COLO829 (cell line): ENCODE results near the gene ANKRD11.
A peak's percentile ranks its signal among the peaks of the same experiment; 100 is the strongest.
"Not testable (repeated sequence)": the region's sequence is repeated elsewhere in the genome, so short reads cannot be mapped to it uniquely, and the experiment has no call there.

Source experiments
- DNase-seq: peaks from one replicate; pipeline ENCODE4 v3.0.0; 2012; ENCODE audit warnings: low spot score

The ANKRD11 gene

DNA sequence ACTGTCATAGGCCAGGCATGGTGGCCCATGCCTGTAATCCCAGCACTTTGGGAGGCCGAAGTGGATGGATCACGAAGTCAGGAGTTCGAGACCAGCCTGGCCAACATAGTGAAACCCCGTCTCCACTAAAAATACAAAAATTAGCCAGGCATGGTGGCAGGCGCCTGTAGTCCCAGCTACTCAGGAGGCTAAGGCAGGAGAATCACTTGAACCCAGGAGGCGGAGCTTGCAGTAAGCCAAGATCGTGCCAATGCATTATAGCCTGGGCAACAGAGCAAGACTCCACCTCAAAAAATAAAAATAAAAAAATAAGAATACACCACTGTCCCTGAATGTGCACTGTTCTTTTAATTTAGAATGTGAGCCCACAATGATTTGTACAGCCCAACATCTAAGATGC, 61.8 kb downstream of the ANKRD11 start:
- DNase-seq = not testable (repeated sequence)

DNA sequence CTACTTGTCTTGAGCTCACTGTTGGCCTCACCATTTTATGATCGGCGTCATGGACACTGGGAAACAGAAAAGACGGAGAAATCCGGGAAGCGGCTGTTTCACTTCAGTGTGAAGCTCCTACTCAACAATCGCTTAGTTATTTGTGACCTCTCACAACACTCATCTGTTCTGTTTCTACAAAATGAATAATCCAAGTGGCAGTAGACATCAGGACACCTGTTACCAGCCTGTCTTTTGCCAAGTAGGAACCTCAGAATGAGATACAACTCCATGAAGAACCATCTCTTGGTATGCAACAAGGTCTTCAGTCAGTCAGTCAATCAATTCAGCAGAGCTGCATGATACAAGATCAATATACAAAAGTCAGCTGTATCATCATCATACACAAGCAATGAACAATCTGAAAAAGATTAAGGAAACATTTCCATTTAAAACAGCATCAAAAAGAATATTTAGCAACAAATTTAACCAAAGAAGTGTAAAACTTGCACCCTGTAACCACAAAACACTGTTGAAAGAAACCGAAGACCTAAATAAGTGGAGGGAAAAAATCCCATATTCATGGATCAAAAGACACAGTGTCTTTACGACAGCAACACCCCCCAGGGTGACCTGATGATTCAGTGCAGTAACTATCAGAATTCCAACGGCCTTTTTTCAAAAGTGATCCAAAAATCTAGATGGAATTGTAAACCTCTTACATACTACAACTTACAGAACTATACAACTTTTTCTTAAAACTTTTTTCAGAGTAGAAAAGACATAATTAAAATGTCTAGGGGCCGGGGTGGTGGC, 63.4 kb downstream of the ANKRD11 start:
- peak; percentile 41 for DNase-seq

DNA sequence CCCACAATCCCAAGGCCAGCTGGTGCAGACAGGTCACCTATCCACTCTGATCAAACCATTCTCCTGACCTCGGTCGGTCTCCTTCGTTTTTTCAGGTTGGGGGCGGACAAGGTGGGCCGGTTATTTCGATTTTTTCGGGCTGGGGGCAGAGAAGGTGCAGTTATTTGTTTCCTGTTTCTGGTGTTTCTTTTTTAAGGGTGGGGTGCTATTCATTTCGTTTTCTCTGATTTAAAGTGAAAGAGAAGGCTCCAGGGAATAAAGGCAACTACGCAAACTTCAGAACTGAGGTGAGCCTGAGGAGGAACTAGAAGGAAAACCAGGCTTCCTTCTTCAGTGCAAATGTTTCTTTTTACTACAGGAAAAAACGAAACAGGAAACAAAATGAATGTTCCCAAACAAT, 64.8 kb downstream of the ANKRD11 start:
- DNase-seq = no peak

DNA sequence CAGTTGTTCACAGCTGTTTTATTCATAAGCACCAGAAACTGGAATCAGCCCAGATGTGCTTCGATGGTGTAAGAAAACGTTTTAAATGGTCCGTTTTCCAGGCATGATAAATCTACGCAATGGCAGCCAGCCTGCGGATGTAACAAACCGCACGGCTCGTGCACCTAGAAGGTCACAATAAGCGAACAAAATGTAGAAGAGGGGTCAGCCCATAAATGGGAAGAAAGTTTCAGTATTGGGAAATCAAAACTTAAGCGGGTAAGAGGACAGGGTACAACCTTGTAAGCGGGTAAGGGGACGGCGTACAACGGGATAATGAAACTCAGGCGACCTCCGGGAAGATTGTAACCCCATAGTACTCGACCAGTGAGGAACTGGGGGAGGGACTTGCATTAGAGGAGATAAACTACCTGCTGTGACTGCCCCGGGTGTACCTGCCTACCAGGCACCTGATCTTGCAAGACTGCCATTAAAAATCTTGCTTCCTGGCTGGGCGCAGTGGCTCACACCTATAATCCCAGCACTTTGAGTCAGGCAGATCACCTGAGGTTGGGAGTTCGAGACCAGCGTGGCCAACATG, 66.6 kb downstream of the ANKRD11 start:
- no peak for DNase-seq

DNA sequence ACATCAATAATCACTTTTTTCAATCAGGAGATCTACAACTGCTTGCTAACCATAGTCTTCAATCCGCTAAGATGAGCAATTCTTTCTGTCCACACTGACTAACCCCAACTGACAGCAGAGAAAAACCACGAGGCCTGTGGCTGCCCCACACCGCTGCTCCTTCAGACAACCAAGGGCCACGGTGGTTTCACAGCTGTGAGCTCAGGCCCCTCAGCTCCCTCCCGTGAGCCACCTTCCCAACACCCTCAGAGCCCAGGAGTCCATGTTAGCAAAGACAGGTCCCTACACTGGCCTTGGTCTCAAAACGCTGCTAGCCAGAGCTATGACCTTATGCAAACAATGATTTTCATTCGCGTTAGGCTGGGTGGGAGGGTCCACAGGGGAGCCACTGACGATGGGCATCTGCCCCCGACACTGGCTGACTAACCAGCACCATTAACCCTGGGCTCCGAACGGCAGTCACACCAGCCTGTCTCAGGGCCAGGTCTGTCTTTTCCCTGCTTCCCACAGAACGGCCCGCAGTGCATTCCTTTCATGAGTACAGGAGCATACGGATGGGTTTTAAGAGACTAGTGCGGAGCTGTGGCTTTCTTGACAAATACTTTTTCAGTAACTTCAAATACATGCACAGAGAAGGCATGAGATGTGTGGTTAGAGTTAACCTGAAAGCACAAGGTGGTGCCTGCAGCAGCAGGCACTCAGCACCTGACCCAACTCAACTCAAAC, 67.3 kb downstream of the ANKRD11 start:
- DNase-seq = no peak

DNA sequence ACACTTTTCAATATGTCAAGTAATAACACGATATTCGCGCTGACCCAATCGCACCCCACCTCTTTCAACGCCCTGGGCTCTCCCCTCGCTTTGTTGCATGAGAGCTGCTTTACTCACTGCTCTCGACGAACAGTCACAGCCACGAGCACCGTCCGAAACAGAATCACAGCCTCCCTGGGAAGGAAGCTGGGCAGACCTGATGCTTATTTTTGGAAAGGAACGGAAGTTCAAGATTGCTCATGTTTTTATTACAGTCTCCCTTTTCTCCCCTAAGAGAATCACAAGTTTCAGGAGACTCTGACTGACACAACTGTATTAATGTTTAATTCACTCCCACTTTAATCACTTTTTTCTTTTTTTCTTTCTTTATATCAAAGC, 67.8 kb downstream of the ANKRD11 start:
- DNase-seq = no peak

DNA sequence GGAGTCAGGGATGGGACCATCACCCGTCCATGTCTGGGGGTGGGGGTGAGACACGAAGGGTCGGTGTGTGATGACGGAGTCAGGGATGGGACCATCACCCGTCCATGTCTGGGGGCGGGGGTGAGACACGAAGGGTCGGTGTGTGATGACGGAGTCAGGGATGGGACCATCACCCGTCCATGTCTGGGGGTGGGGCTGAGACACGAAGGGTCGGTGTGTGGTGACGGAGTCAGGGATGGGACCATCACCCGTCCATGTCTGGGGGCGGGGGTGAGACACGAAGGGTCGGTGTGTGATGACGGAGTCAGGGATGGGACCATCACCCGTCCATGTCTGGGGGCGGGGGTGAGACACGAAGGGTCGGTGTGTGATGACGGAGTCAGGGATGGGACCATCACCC, 69.1 kb downstream of the ANKRD11 start:
- DNase-seq = not testable (repeated sequence)

DNA sequence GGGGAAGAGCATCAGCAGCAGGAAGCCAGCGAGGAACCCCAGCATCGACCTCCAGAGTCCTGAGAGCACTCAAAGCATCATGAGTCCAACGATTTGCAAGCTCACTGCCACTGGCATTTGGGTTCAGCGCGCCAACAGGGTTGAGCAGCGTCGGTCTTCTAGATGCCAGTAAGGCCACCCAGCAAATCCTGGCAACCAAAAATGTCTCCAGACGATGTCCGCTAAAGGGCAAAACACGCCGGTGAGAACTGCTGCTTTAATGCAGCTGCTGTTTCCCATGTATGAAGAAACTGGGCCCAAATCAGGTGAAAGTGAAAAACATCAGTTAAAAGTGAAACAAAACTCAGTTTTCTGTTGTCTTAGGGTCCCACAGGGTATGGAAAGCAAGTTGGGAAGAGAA, 70.2 kb downstream of the ANKRD11 start:
- no peak for DNase-seq

DNA sequence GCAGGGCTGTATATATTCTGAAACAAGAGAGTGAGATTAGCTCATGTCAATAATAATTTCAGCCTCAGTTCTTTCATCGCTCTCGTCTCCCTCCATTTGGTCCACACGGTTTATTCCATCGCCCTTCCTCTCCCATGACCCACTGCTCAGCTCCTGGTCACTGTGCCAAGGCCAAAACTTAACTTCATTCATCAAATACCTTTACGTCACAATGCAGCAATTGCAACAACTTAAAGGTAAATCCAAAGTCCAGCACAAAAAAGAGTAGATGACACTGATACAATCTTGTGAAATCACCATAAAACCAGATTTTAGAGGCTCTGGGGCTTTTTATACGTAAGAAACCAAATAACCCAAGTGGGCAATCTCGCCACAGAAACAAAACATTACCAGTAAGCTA, 72.0 kb downstream of the ANKRD11 start:
- DNase-seq = no peak

DNA sequence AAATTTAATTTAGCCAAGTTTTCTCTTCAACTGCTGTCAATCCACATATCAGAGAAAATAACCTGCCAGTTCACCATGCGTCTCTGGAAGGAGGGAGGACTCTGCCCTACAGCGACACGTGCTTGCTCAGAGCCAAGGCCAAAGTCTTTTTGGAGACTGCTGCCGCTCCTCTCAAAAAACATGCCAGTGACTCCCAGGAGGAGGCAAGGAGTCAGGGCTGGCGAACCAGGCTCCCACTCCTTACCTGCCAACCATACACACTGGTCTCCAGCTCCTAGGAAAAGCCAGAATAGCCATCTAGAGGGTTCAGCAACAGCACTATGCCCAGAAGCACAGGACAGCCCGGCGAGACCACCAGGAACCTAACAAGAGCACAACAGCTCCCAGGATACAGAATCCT, 73.0 kb downstream of the ANKRD11 start:
- no peak for DNase-seq

DNA sequence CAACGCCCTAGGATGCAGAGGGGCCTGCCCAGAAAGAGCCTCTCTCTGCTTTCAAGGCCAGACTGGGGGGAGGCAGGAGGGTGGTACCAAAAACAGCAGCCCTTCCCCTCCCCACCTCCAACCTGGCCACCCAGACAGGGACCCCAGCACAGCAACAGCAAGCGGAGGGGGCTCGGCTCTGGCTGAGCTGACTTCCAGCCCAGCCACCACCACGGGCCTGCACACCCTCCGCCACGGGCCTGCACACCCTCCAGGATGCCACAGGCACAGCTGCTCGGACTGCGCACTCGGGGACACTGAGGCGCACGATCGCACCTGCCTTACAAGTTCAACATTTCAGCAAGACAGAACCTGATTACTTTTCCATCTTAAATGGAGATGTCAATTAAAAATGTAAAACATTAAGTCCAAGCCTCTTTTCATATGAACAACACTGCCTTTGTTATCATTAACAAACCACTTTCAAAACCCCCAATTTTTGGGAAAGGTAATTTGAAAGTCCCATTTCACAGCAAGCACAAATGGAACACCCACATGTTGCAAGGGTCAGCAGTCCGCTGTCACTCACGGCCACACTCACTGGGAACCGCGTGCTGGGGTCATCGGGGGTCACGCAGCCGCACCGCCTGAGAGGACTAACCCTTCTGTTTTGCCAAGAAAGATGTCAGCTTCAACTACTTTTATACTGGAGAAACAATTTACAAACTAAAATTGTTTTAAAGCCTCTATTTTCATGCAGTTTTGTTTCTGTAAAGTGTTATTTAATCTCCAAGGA, 76.4 kb downstream of the ANKRD11 start:
- no peak for DNase-seq

DNA sequence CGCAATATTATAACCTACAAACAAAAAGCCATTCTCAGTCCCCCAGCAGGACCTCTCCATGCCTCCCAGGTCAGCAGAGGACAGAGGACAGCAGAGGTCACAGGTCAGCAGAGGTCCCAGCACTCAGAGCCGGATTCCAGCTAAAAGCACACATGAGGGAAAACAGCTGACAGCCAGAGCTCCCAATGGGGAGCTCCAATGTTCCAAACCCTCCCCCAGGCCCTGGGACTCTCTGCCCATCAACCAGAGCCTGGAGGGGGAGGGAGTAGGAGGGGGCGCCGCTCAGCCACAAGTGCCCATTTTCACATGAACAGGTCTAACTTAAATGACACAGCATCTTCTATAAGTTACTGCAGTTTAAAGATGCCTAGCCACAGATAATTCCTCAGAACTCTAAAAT, 77.5 kb downstream of the ANKRD11 start:
- DNase-seq = no peak

DNA sequence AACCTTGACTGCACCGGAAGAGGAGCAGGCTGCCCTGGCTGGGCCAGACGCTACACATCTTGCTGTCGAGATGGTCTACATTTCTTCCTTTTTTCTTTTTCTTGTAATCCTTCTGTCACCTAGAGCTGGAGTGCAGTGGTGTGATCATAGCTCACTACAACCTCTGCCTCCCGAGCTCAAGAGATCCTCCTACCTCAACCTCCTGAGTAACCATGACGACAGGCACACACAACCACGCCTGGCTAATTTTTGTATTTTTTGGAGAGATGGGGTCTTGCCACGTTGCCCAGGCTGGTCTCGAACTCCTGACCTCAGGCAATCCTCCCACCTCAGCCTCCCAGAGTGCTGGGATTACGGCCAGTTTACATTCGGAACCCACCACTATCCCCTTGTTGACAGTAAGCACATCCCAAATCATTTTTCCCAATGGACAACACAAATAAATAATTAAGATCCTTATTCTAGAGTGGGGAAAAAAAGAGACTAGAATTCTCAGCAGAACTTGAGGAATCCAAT, 79.0 kb downstream of the ANKRD11 start:
- no peak for DNase-seq

DNA sequence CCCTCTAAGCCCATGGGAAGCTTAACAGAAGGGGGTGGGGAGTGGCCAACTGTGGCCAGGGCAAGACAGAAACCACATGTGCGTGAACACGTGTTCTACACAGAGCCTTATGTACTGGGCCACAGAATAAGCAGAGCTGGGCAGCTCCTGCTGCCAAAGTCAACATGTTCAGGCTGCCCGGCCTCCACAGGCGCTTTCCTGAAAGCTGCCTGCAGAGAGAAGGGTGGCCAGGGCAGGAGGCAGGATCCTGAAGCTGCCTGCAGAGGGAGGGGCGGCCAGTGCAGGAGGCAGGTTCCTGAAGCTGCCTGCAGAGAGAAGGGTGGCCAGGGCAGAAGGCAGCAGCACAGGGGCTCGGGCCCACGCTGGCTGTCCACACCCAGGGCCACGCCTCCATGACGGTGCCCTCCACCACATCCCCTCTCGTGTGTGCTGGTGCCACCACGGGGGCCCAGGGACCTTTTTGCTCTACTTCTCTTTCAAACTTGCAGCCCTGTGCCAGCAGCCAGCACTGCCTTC, 79.5 kb downstream of the ANKRD11 start:
- DNase-seq = no peak

DNA sequence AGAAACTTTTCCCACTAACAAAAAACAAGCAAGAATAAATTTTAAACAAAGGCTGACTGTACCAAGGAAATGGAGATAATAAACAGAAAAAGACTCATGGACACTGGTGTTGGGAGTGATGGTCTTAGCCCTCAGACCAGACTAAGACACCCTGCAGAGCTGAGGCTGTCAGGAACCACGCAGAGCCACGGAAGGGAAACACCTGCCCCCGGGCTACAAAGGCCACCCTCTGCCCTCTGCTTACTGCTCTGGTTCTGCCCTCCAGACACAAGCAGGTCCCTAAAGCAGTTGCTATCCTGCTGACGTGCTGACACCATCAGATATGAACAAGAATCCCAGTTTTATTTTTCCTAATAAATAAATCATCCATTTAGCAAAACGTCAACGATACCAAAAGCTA, 80.0 kb downstream of the ANKRD11 start:
- DNase-seq = no peak

DNA sequence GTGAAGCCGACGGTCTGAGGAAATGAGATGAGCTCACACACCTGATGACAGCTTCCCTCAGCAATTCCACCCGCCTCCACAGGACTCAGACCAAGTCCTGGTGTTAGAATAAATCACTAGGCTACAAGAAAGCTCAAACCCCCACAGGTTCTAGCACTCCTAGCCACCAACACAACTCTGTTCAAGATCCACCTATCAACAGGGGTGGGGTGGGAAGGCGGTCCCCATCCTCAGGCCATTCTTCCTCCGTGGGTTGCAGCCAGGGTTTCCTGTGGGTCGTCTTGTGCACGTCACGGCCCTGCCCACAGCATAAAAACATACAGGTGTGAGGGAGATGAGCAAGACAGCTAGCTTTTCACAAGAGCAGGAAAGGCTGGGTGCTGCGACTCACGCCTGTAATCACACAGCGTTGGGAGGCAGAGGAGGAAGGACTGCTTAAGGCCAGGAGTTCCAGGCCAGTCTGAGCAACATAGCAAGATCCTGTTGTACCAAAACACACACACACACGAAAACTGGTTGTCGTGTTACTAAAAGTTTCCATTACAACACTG, 81.1 kb downstream of the ANKRD11 start:
- no peak for DNase-seq

DNA sequence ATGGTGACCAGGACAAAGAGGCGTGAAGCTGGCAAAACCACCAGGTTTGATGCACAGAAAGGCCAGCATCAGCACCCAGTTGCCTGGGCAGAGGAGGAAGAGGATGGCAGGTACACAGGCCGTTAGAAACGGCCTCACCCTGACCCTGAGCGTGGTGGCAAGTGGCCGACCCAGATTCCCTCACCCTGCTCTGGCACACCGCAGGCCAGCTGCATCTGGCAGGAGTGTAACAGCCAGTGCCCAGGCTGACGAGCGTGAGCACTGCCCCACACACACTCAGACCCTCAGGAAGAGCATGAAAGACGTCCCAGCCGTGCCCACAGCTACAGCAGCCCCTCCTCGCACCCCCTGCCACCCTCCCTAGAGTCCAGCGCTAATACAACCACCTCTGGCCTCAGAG, 82.0 kb downstream of the ANKRD11 start:
- no peak for DNase-seq

DNA sequence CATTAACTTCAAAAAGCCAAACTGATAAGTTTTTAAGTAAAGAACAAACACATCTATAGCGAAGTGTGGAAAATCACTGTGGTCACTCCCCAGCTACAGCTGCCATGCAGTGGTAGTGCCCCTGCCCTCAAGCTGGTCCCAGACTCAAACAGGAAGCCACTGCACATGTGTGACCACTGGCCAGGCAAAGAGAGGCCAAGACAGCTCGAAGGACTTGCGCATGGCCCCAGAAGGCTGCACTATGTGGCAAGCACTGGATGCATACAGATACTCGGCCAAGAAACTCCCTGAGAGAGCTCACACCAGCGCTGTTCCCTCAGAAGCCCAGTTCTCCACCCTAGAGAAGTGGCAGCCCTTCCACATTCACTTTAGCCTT, 82.4 kb downstream of the ANKRD11 start:
- DNase-seq = no peak

DNA sequence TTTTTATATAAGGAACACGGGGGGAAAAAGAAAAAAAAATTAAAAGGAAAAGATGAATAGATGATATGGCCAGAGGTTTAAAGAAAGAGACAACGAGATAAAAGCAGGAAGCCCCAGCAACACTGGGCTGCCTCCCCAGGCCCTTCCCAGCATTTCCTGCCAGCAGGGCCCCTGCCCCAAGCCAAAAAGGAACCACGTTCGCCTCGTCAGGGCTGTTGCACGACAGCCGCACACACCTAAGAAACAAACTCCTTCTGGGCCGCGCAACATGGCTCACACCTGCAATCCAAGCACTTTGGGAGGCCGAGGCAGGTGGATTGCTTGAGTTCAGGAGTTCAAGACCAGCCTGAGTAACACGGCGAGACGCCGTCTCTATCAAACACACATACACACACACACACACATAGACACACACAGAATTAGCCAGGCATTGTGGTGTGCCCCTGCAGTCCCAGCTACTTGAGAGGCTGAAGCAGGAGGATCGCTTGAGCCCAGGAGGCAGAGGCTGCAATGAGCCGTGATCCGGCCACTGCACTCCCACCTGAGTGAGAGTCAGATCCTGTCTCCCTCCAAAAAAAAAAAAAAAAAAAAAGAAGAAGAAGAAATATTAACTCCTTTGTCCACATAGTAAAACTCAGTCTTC, 83.0 kb downstream of the ANKRD11 start:
- DNase-seq = no peak

DNA sequence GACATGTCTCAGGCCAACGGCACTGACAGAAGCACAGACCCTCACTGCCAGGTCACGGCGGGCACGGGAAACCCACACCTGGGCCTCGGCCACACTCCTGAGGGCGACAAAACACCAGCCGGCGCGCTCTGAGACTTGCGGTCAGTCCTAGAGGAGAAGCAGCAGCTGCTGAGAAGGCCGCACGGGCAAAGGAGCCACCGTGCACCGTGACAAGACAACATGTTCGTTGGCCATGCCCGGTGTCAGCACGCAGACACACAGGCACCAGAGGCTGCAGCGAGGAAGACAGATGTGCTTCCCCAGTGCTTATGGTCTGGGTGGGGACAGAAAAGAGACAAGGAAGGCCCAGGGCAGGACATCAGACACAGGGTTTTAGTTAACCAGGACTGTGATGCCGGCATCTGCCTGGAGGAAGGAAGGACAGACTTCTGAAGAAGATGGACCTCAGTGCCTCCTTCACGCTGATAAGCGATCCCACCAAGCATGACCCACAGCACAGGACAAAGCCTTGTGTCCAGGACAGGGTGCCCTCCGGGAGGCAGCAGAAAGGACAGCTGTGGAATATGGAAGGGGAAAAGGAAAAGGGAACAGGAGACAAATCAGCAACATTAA, 84.0 kb downstream of the ANKRD11 start:
- DNase-seq = no peak

DNA sequence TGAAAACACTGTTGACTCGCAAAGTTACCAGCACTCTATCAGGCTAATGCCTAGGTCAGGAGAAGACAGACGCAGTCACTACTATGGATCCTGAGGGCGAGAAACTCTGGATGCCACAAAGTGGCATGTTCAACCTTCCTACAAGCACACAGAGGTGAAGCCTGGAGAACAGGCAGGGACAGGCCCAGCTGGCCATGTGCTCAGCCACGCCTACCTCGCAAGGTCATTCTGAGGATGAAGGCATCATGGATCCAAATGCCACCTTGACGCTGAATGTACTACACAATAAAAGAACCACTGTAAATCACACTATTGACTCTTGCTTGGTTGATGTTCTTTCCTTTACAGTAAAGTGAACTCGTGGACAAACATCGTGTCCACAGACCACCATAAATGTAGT, 85.8 kb downstream of the ANKRD11 start:
- no peak for DNase-seq
